Activated CD8-positive, alpha-beta T cell treated with anti-CD3 and anti-CD28 coated beads for 36 hours (primary cell): ENCODE measurements around the gene RNF144A. TPM values are rescaled to one million over a fixed set of nuclear protein-coding genes. Genes with fewer than 3 reads are reported as not detected.

ENCODE experiments used
- ATAC-seq: fragments of 200-7000 bp; cut with Tn5 transposase; one replicate; pipeline ENCODE4 v1.10.0; 2021; ENCODE audit warnings: mild to moderate bottlenecking, moderate library complexity
- CTCF ChIA-PET: fragments of 350-600 bp; sonication (Branson Sonifier 250); formaldehyde crosslinking; loops from one replicate; lab custom pipeline; 2021; ENCODE audit warnings: antibody characterized with exemption; lab: Charles Lee
- POLR2A ChIA-PET: fragments of 350-600 bp; sonication (Branson Sonifier 250); formaldehyde crosslinking; loops from one replicate; lab custom pipeline; 2021; ENCODE audit warnings: antibody characterized with exemption; lab: Charles Lee
- DNase-seq: peaks from one replicate; pipeline ENCODE4 v3.0.0-alpha.2; 2020
- H3K27ac Mint-ChIP-seq: one replicate; pipeline ENCODE4 v1.8.0; 2021; ENCODE audit warnings: mild to moderate bottlenecking, mixed read lengths
- H3K27me3 Mint-ChIP-seq: one replicate; pipeline ENCODE4 v1.8.0; 2021; ENCODE audit warnings: mixed read lengths
- H3K36me3 Mint-ChIP-seq: one replicate; pipeline ENCODE4 v1.8.0; 2021; ENCODE audit warnings: low read depth, mixed read lengths
- H3K4me1 Mint-ChIP-seq: one replicate; pipeline ENCODE4 v1.8.0; 2021; ENCODE audit warnings: low read depth, mixed read lengths
- H3K4me3 Mint-ChIP-seq: one replicate; pipeline ENCODE4 v1.8.0; 2021; ENCODE audit warnings: mild to moderate bottlenecking, moderate library complexity, mixed read lengths
- H3K9me3 Mint-ChIP-seq: one replicate; pipeline ENCODE4 v1.8.0; 2021; ENCODE audit warnings: mixed read lengths
- CTCF ChIP-seq: fragments of 200-600 bp; IDR thresholded peaks from one replicate; pipeline ENCODE4 v1.8.0; 2022; ENCODE audit warnings: antibody characterized with exemption, mild to moderate bottlenecking
- intact Hi-C: fragments of 100-400 bp; cut with micrococcal nuclease; formaldehyde crosslinking; loops from one replicate; pipeline ENCODE4 v1.10.0; 2022
- total RNA-seq, 2 experiments: library from RNA; stranded (reverse); gene quantifications; one replicate each; pipeline ENCODE4 v1.2.3, GENCODE V29; 2021

RNF144A gene
- total RNA-seq, 2 experiments from 2014 or later, result 32.6 to 36.5 TPM

DNA sequence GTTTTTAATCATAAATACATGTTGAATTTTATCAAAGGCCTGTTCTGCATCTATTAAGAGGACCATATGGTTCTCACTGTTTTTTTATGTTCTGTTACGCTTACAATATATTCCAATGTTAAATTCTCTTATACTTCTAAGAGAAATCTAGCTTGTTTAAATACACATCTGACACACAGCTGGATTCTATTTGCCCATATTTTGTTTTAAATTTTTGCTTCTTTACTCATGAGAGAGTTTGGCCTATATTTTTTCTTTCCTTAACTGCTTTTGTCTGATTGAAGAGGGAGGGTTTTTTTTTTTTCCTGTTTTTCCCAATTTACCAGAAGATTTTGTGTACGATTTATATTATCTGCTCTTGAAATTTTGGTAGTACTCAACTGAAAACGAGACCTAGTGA lies 34.9 kb downstream of the RNF144A start:
- ChIA-PET CTCF (interaction anchor here (1.0 kb wide), 1 partner anchor 55 kb away, joined by 4 read pairs; no protein-coding TSS in a partner anchor), POLR2A (no interaction called here)
- TF ChIP-seq CTCF, result no peak
- Mint-ChIP-seq H3K27me3 (no peaks in the 10 kb centered on the region), H3K36me3 (peaks cover 11% of the 10 kb centered on the region), H3K9me3 (no peaks in the 10 kb centered on the region), H3K4me3 (no peak overlapping the region), H3K4me1 (peaks cover 31% of the 10 kb centered on the region), H3K27ac (no peak overlapping the region)
- DNase-seq (no peak), ATAC-seq (no peak)
- intact Hi-C loops, result no loop called here

GRCh38 chr2:6954586-6954985 lies 37.4 kb downstream of the RNF144A start:
- no peak for ATAC-seq

DNA sequence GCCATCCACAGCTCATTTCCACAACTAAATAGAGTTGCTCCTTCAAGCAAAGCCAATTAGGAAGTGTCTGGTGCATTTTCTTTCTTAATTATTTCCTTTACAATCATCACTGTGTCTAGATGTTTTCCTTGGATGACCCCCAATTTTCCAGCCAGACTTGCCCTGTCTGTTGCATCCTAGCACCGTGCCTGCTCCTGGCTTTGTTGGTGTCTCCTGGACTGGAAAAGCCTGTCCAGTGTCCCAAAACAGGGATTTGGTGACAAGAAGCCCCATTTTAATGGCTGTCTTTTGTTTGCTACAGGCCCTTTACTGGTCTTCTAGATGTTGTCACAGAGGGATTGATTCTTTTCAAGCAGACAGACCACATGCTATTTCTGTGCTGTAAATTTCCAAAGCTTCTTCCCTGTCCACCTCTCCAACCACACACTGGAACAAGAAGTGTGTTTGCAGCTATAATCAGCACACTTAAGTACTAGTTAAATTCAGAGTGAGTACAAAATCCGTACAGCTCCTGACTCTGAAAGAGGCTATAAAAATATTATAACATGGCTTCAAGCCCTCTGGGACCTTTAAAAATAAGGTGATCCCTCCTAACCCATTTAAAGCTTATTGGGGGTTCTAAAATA lies 38.4 kb downstream of the RNF144A start:
- Mint-ChIP-seq H3K27me3 (no peaks in the 10 kb centered on the region), H3K4me3 (no peak overlapping the region), H3K4me1 (peaks cover 32% of the 10 kb centered on the region), H3K36me3 (peaks cover 5% of the 10 kb centered on the region), H3K27ac (no peak overlapping the region), H3K9me3 (no peaks in the 10 kb centered on the region)
- no peak for DNase-seq
- POLR2A ChIA-PET, result no interaction called here
- CTCF ChIA-PET, result interaction anchor here (1.9 kb wide), 1 partner anchor 59 kb away, joined by 4 read pairs; no protein-coding TSS in a partner anchor
- no peak for ATAC-seq
- intact Hi-C loops, result no loop called here
- TF ChIP-seq CTCF, result no peak

More at GRCh38 chr2:6954586-6954985, 37.4 kb downstream of the RNF144A start:
- Mint-ChIP-seq H3K27ac (no peak overlapping the region), H3K9me3 (no peaks in the 10 kb centered on the region), H3K36me3 (peaks cover 5% of the 10 kb centered on the region), H3K4me1 (peaks cover 29% of the 10 kb centered on the region), H3K4me3 (no peak overlapping the region), H3K27me3 (no peaks in the 10 kb centered on the region)
- DNase-seq, result no peak
- ChIA-PET CTCF (no interaction called here), POLR2A (interaction anchor here (0.6 kb wide), 1 partner anchor 41 kb away, joined by 4 read pairs; no protein-coding TSS in a partner anchor)
- intact Hi-C loops, result no loop called here
- TF ChIP-seq CTCF, result no peak

- DNase-seq, result no peak
- CTCF ChIA-PET, result interaction anchor here (1.3 to 1.9 kb wide), 2 partner anchors 59 to 88 kb away, joined by 3 to 4 read pairs; no protein-coding TSS in a partner anchor
- no peak overlapping the region for H3K4me3 Mint-ChIP-seq
- no peak overlapping the region for H3K27ac Mint-ChIP-seq
- H3K36me3 Mint-ChIP-seq, result peaks cover 6% of the 10 kb centered on the region
- H3K4me1 Mint-ChIP-seq, result peaks cover 28% of the 10 kb centered on the region
- ATAC-seq, result no peak
- intact Hi-C loops, result no loop called here
- no peaks in the 10 kb centered on the region for H3K9me3 Mint-ChIP-seq
- no peaks in the 10 kb centered on the region for H3K27me3 Mint-ChIP-seq
- no peak for TF ChIP-seq CTCF
- POLR2A ChIA-PET, result interaction anchor here (1.0 kb wide), 1 partner anchor 33 kb away, joined by 4 read pairs; no protein-coding TSS in a partner anchor
Observed at GRCh38 chr2:6956566-6956965, 39.4 kb downstream of the RNF144A start.

DNA sequence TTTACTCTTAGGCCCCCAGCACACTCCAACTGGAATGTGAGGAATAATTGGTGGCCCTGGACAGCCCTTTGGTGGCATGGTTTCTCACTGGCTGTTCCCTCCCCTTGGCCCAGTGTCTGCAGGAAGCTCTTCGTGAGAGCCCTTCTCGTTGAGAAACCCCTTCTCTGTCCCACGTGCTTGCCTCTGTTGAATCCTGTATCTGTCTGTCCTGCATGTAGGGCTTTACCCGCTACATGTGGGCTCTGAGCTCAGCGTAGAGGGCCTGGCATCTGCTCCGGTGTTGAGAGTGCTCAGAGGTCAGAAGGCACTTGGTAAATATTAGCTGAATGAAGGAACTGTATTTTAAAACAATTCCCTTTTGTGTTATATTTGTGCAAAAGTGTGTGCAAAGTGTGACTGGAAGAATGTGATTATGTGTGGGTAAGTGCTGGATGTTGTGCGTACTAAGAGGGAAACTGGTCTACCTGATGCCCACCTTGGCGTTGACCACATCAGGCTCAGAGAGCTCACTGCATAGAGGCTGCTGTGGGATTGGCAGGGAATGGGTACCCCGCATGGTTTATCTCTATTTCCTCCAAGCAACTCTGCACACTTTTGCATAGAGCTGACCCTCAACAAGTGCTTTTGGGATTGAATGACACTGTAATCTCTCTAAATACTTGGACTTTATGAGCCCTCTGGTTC lies 40.0 kb downstream of the RNF144A start:
- no peak for ATAC-seq
- H3K9me3 Mint-ChIP-seq, result no peaks in the 10 kb centered on the region
- intact Hi-C loops, result no loop called here
- peaks cover 31% of the 10 kb centered on the region for H3K4me1 Mint-ChIP-seq
- no peaks in the 10 kb centered on the region for H3K27me3 Mint-ChIP-seq
- CTCF ChIA-PET, result interaction anchor here (1.3 to 1.9 kb wide), 2 partner anchors 60 to 87 kb away, joined by 3 to 4 read pairs; no protein-coding TSS in a partner anchor
- POLR2A ChIA-PET, result interaction anchor here (1.0 to 1.4 kb wide), 3 partner anchors 10 to 41 kb away, joined by 3 to 4 read pairs (median 3); no protein-coding TSS in a partner anchor
- TF ChIP-seq CTCF, result no peak
- DNase-seq, result no peak
- peaks cover 8% of the 10 kb centered on the region for H3K36me3 Mint-ChIP-seq
- no peak overlapping the region for H3K27ac Mint-ChIP-seq
- H3K4me3 Mint-ChIP-seq, result no peak overlapping the region
